Parathyroid adenoma (tissue), 2 donors: Measurements from ENCODE around the gene ADARB2.

Experiments used
- H2AFZ ChIP-seq: fragments of 300-600 bp; sonication (generic); one replicate; pipeline ENCODE4 v1.7.0; 2017; ENCODE audit warnings: antibody characterized with exemption, mild to moderate bottlenecking
- H3K27ac ChIP-seq: fragments of 300-600 bp; sonication (generic); one replicate; pipeline ENCODE4 v1.7.0; 2017
- H3K27me3 ChIP-seq: fragments of 300-600 bp; sonication (generic); one replicate; pipeline ENCODE4 v1.7.0; 2017; ENCODE audit warnings: low read length; ENCODE audit not compliant: control insufficient read depth, insufficient read depth
- H3K36me3 ChIP-seq: fragments of 300-600 bp; sonication (generic); one replicate; pipeline ENCODE4 v1.7.0; 2017; ENCODE audit warnings: low read length; ENCODE audit not compliant: control insufficient read depth, insufficient read depth
- H3K4me1 ChIP-seq: fragments of 300-600 bp; sonication (generic); one replicate; pipeline ENCODE4 v1.7.0; 2017; ENCODE audit warnings: control low read depth
- H3K4me2 ChIP-seq: fragments of 300-600 bp; sonication (generic); one replicate; pipeline ENCODE4 v1.7.0; 2017; ENCODE audit warnings: low read length
- H3K4me3 ChIP-seq: fragments of 300-600 bp; sonication (generic); one replicate; pipeline ENCODE4 v1.7.0; 2017; ENCODE audit warnings: low read depth, low read length
- H3K79me2 ChIP-seq: fragments of 300-600 bp; sonication (generic); one replicate; pipeline ENCODE4 v1.7.0; 2017; ENCODE audit warnings: control low read depth
- H3K9ac ChIP-seq: fragments of 300-600 bp; sonication (generic); one replicate; pipeline ENCODE4 v1.7.0; 2017; ENCODE audit warnings: mild to moderate bottlenecking
- H3K9me3 ChIP-seq: fragments of 300-600 bp; sonication (generic); one replicate; pipeline ENCODE4 v1.7.0; 2017; ENCODE audit warnings: low read length; ENCODE audit not compliant: control insufficient read depth
- CTCF ChIP-seq: fragments of 300-600 bp; sonication (generic); IDR thresholded peaks from one replicate; pipeline ENCODE4 v1.7.0; 2017; ENCODE audit warnings: antibody characterized with exemption, mild to moderate bottlenecking
- donor health status: primary hyperparathyroidism.

ADARB2 gene

GRCh38 chr10:1193561-1193960 lies 543.8 kb downstream of the ADARB2 start:
- no peaks in the 10 kb centered on the region for H3K79me2 ChIP-seq
- H3K4me1 ChIP-seq = no peaks in the 10 kb centered on the region
- H3K27me3 ChIP-seq = no peaks in the 10 kb centered on the region
- TF ChIP-seq CTCF = no peak
- H3K9me3 ChIP-seq = no peaks in the 10 kb centered on the region
- H3K4me3 ChIP-seq = no peak overlapping the region
- no peak overlapping the region for H3K27ac ChIP-seq
- H3K4me2 ChIP-seq = no peak overlapping the region
- no peaks in the 10 kb centered on the region for H3K36me3 ChIP-seq
- H3K9ac ChIP-seq = no peak overlapping the region
- no peak overlapping the region for H2AFZ ChIP-seq

- no peaks in the 10 kb centered on the region for H3K79me2 ChIP-seq
- no peak overlapping the region for H3K9ac ChIP-seq
- no peak overlapping the region for H3K27ac ChIP-seq
- H3K27me3 ChIP-seq = no peaks in the 10 kb centered on the region
- no peaks in the 10 kb centered on the region for H3K9me3 ChIP-seq
- no peak overlapping the region for H2AFZ ChIP-seq
- no peaks in the 10 kb centered on the region for H3K36me3 ChIP-seq
- TF ChIP-seq CTCF = no peak
- H3K4me1 ChIP-seq = no peaks in the 10 kb centered on the region
- no peak overlapping the region for H3K4me3 ChIP-seq
- no peak overlapping the region for H3K4me2 ChIP-seq
Observed at GRCh38 chr10:1191752-1192151, 545.6 kb downstream of the ADARB2 start.

GRCh38 chr10:1190791-1191490 lies 546.4 kb downstream of the ADARB2 start:
- H3K4me1 ChIP-seq = no peaks in the 10 kb centered on the region
- no peak overlapping the region for H3K4me2 ChIP-seq
- H3K9ac ChIP-seq = no peak overlapping the region
- no peaks in the 10 kb centered on the region for H3K9me3 ChIP-seq
- H3K36me3 ChIP-seq = no peaks in the 10 kb centered on the region
- no peak overlapping the region for H2AFZ ChIP-seq
- no peak overlapping the region for H3K4me3 ChIP-seq
- no peak for TF ChIP-seq CTCF
- no peak overlapping the region for H3K27ac ChIP-seq
- no peaks in the 10 kb centered on the region for H3K27me3 ChIP-seq
- no peaks in the 10 kb centered on the region for H3K79me2 ChIP-seq

GRCh38 chr10:1190052-1190395 lies 547.3 kb downstream of the ADARB2 start:
- Histone ChIP-seq H3K9ac (no peak overlapping the region), H3K4me1 (no peaks in the 10 kb centered on the region), H3K4me2 (no peak overlapping the region), H3K36me3 (no peaks in the 10 kb centered on the region), H3K79me2 (no peaks in the 10 kb centered on the region), H3K27ac (no peak overlapping the region), H3K27me3 (no peaks in the 10 kb centered on the region), H3K9me3 (no peaks in the 10 kb centered on the region), H3K4me3 (no peak overlapping the region), H2AFZ (no peak overlapping the region)
- no peak for TF ChIP-seq CTCF
